ENCODE measurements around the gene FAM153A.
"Not testable (repeated sequence)": the region's sequence is repeated elsewhere in the genome, so short reads cannot be mapped to it uniquely, and the experiment has no call there.

DNA sequence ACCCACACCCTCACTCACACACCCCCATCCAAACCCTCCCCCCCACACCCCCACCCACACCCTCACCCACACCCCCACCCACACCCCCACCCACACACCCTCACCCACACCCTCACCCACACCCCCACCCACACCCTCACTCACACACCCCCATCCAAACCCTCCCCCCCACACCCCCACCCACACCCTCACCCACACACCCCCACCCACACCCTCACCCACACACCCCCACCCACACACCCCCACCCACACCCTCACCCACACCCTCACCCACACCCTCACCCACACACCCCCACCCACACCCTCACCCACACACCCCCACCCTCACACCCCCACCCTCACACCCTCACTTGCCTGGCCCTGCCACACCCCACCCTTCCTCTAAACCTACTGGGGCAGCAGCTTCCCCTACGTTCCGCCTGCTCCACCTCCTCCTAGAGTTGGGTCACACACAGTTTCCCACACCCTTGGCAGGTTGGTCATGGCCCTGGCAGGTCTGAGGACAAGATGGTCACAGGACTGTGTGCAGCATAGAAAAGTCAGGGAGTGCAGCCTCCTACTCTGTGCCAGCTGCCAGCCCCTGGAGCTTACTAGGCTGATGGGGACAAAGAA lies 30.2 kb upstream of the FAM153A start:
- TF ChIP-seq, protein P1, sequence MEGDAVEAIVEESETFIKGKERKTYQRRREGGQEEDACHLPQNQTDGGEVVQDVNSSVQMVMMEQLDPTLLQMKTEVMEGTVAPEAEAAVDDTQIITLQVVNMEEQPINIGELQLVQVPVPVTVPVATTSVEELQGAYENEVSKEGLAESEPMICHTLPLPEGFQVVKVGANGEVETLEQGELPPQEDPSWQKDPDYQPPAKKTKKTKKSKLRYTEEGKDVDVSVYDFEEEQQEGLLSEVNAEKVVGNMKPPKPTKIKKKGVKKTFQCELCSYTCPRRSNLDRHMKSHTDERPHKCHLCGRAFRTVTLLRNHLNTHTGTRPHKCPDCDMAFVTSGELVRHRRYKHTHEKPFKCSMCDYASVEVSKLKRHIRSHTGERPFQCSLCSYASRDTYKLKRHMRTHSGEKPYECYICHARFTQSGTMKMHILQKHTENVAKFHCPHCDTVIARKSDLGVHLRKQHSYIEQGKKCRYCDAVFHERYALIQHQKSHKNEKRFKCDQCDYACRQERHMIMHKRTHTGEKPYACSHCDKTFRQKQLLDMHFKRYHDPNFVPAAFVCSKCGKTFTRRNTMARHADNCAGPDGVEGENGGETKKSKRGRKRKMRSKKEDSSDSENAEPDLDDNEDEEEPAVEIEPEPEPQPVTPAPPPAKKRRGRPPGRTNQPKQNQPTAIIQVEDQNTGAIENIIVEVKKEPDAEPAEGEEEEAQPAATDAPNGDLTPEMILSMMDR (IDR thresholded peaks at IDR 0.05), result not testable (repeated sequence)
- TF ChIP-seq POLR2A (IDR thresholded peaks at IDR 0.05), result not testable (repeated sequence)
